HG03521 (cell line): ENCODE data around the gene IFNGR1.
"Not testable (repeated sequence)": the region's sequence is repeated elsewhere in the genome, so short reads cannot be mapped to it uniquely, and the experiment has no call there.

Experiments
- ATAC-seq: cut with Tn5 transposase; IDR thresholded peaks from one replicate; pipeline ENCODE4 v1.9.1; 2021; ENCODE audit warnings: mild to moderate bottlenecking, moderate library complexity; ENCODE audit not compliant: unreplicated experiment

The IFNGR1 gene

GRCh38 chr6:137214931-137215330, 4.3 kb downstream of the IFNGR1 start:
- ATAC-seq, result no peak

GRCh38 chr6:137213813-137214212, 5.4 kb downstream of the IFNGR1 start:
- no peak for ATAC-seq

- no peak for ATAC-seq
These were observed 5.8 kb downstream of the IFNGR1 start for GRCh38 chr6:137213331-137213740.

GRCh38 chr6:137211910-137212309, 7.3 kb downstream of the IFNGR1 start:
- no peak for ATAC-seq

- no peak for ATAC-seq
These were observed 8.3 kb downstream of the IFNGR1 start for GRCh38 chr6:137210903-137211302.

- no peak for ATAC-seq
These were observed 10.9 kb downstream of the IFNGR1 start for GRCh38 chr6:137208279-137208678.

GRCh38 chr6:137207457-137207856, 11.7 kb downstream of the IFNGR1 start:
- ATAC-seq, result not testable (repeated sequence)

GRCh38 chr6:137206577-137206976, 12.6 kb downstream of the IFNGR1 start:
- no peak for ATAC-seq

- no peak for ATAC-seq
These were observed 15.9 kb downstream of the IFNGR1 start for GRCh38 chr6:137203256-137203655.

GRCh38 chr6:137202078-137202477, 17.1 kb downstream of the IFNGR1 start:
- no peak for ATAC-seq

GRCh38 chr6:137201006-137201405, 18.2 kb downstream of the IFNGR1 start:
- no peak for ATAC-seq

GRCh38 chr6:137200288-137200687, 18.9 kb downstream of the IFNGR1 start:
- no peak for ATAC-seq

- no peak for ATAC-seq
These were observed 21.2 kb downstream of the IFNGR1 start for GRCh38 chr6:137197684-137198645.

GRCh38 chr6:137193256-137194070, 25.7 kb downstream of the IFNGR1 start:
- no peak for ATAC-seq

- ATAC-seq, result no peak
These were observed 26.4 kb downstream of the IFNGR1 start for GRCh38 chr6:137192821-137193220.

- no peak for ATAC-seq
These were observed 27.5 kb downstream of the IFNGR1 start for GRCh38 chr6:137191670-137192069.

- no peak for ATAC-seq
These were observed 27.9 kb downstream of the IFNGR1 start for GRCh38 chr6:137191236-137191635.

GRCh38 chr6:137190583-137191094, 28.5 kb downstream of the IFNGR1 start:
- ATAC-seq, result no peak

GRCh38 chr6:137188855-137189254, 30.3 kb downstream of the IFNGR1 start:
- no peak for ATAC-seq

GRCh38 chr6:137185290-137185689, 33.9 kb downstream of the IFNGR1 start:
- no peak for ATAC-seq

GRCh38 chr6:137182654-137183073, 36.5 kb downstream of the IFNGR1 start:
- ATAC-seq, result no peak
